HFFc6 (cell line): Measurements from ENCODE around the gene CRYGA. TPM values are rescaled to one million over a fixed set of nuclear protein-coding genes. Genes with fewer than 3 reads are reported as not detected.

Experiments
- DNase-seq: peaks from one replicate; pipeline ENCODE4 v3.0.0-alpha.2; 2018
- H3K27ac Mint-ChIP-seq: 2 replicates; pipeline ENCODE4 v1.8.0; 2020; ENCODE audit warnings: mild to moderate bottlenecking, mixed read lengths
- H3K27me3 Mint-ChIP-seq: 2 replicates; pipeline ENCODE4 v1.8.0; 2021; ENCODE audit warnings: mild to moderate bottlenecking, moderate library complexity, mixed read lengths; ENCODE audit not compliant: insufficient read depth
- H3K36me3 Mint-ChIP-seq: 2 replicates; pipeline ENCODE4 v1.8.0; 2021; ENCODE audit warnings: low read depth, mixed read lengths
- H3K4me1 Mint-ChIP-seq: 2 replicates; pipeline ENCODE4 v1.8.0; 2020; ENCODE audit warnings: low read depth, mixed read lengths
- H3K4me3 Mint-ChIP-seq: 2 replicates; pipeline ENCODE4 v1.8.0; 2020; ENCODE audit warnings: mild to moderate bottlenecking, moderate library complexity, mixed read lengths
- H3K9me3 Mint-ChIP-seq: 2 replicates; pipeline ENCODE4 v1.8.0; 2020; ENCODE audit warnings: mild to moderate bottlenecking, mixed read lengths
- total RNA-seq, 6 experiments: library from RNA; stranded (reverse); fragmentation: NEBNext Ultra II Directional; extraction: Animal tissue kit (Norgen Biotek cat#: 25700); gene quantifications; 2 replicates in 1 of 6; 3 replicates in 5 of 6; pipeline ENCODE4 v1.2.3, GENCODE V29; 2021
- TF ChIP-seq, protein P1 (sequence below): fragments of 200-600 bp; sonication (generic); IDR thresholded peaks from 2 replicates; pipeline ENCODE4 v1.5.0; 2021; ENCODE audit warnings: antibody characterized with exemption, mild to moderate bottlenecking

The CRYGA gene
- total RNA-seq, 6 experiments from 2014 or later: not detected

DNA sequence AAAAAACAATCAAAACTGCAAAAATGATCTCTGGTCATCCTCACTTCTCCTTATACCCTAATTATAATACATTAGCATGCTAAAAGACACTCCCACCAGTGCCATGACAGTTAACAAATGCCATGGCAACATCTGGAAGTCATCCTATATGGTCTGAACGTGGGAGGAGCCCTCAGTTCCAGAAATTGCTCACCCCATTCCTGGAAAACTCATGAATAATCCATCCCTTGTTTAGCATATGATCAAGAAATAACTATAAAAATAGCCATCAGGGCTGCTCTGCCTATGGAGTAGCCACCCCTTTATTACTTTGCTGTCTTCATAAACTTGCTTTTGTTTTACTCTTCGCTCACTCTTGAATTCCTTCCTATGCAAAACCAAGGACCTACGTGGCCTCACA lies 32.1 kb upstream of the CRYGA start:
- TF ChIP-seq, protein P1, sequence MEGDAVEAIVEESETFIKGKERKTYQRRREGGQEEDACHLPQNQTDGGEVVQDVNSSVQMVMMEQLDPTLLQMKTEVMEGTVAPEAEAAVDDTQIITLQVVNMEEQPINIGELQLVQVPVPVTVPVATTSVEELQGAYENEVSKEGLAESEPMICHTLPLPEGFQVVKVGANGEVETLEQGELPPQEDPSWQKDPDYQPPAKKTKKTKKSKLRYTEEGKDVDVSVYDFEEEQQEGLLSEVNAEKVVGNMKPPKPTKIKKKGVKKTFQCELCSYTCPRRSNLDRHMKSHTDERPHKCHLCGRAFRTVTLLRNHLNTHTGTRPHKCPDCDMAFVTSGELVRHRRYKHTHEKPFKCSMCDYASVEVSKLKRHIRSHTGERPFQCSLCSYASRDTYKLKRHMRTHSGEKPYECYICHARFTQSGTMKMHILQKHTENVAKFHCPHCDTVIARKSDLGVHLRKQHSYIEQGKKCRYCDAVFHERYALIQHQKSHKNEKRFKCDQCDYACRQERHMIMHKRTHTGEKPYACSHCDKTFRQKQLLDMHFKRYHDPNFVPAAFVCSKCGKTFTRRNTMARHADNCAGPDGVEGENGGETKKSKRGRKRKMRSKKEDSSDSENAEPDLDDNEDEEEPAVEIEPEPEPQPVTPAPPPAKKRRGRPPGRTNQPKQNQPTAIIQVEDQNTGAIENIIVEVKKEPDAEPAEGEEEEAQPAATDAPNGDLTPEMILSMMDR: no peak
- Mint-ChIP-seq H3K4me1 (peaks cover 26% of the 10 kb centered on the region; the same call in 1 of the 2 replicates), H3K36me3 (no peaks in the 10 kb centered on the region), H3K9me3 (no peaks in the 10 kb centered on the region), H3K27me3 (peaks cover 13% of the 10 kb centered on the region), H3K27ac (no peak overlapping the region), H3K4me3 (peak overlapping the region; percentile 12; the same call in 1 of the 2 replicates)
- DNase-seq: no peak

DNA sequence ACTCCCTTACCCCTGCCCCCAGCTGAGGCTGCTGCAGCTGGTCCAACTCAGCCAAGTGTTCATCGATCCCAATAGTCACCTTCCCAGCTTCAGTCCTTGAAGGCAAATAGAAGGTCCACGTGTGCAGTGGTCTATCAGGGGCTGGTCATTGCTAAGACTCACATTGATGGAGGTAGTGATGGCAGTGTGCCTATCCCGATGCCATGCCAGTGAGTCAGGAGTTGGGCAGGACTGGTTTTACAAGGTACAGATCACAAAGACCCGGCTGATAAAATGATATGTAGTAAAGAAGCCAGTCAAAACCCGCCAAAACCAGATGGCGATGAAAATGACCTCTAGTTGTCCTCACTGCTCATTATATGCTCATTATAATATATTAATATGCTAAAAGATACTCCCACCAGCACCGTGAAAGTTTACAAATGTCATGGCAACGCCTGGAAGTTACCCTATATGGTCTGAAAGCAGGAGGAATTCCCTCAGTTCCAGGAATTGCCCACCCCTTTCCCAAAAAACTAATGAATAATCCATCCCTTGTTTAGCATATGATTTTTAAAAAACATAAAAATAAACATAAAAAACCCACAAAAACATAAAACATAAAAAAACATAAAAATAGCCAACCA lies 29.3 kb upstream of the CRYGA start:
- TF ChIP-seq, protein P1: no peak
- Mint-ChIP-seq H3K9me3 (no peaks in the 10 kb centered on the region), H3K4me3 (peak overlapping the region; percentile 63; the same call in 1 of the 2 replicates), H3K4me1 (peaks cover 26% of the 10 kb centered on the region; the same call in 1 of the 2 replicates), H3K27ac (no peak overlapping the region), H3K36me3 (no peaks in the 10 kb centered on the region), H3K27me3 (peaks cover 3% of the 10 kb centered on the region)
- no peak for DNase-seq

DNA sequence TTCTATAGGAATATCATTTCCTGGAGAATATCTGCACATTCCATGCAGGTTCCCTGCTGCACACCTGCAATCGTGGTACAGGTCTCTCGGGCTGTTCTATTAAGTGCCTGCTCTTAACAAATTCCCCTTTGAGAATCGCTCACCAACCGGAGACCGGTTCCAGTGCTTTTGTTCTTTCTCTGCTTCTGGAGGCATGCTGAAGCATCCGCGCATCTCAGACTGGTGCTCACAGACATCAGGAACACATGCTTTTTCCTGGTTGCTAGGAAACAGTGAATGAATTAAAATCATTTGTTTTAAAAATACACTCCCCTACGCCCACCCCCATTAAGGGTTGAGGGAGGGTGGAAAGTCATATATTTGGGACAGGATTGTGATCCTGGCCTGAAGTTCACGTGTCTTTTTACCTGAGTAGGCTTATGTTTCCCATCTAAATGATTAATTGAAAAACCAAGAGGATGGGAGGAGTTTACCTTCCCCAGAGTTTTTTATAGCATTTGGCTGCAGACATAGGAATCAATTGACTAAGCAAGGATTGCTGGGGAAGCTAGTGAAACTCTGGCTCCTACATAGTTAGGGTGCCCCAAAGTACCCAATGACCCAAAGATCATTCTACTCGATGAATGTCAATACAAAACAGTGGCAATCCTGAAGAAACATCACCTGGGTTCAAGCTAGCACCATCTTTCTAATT lies 26.6 kb upstream of the CRYGA start, which contains the start of gene C2orf80:
C2orf80 (minus strand) TSS at position 221 of the 694 bp plus-strand sequence. CDS start 3,044 bp downstream, outside the sequence.
- Mint-ChIP-seq H3K27ac (no peak within 1 kb of the TSS), H3K4me3 (no peak within 1 kb of the TSS), H3K27me3 (peaks cover 3% of the 10 kb centered on the region), H3K36me3 (no peaks in the 10 kb centered on the region), H3K4me1 (peaks cover 17% of the 10 kb centered on the region; the same call in 1 of the 2 replicates), H3K9me3 (no peaks in the 10 kb centered on the region)
- no peak for DNase-seq
- TF ChIP-seq, protein P1: no peak

DNA sequence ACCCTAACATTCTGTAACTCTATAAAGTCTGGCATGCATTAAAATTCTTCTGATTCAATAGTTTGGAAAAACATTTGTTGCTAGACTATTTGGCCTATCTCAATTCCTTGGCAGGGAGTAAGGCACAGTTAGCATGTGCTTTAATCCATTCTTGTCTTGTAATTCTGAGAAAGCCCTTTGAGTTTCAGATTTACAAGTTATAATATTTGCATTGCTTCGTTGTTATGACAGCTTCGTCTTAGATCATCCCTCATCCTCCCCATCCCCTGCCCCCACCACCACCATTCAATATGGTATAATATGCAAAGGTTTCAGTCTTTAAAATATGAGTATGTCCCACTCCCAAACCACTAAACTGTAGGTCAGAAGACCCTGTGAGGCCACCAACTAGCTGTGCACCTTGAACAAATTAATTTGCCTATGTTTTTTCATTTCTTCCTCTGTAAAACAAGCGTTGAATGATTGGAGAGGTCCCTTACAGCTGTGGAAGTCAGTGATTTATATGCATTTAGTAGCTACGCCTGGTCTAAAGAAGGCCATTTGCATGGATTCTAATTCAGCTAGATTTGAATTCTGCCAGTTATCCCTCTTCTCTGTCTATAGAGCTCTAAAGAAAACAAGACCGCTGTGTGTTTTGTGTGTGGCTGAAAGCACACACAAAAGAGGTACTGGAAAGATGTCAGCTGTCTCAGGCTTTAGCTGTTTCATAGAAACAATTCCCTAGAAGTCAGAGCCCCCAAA lies 25.9 kb upstream of the CRYGA start:
- peaks cover 11% of the 10 kb centered on the region; the same call in 1 of the 2 replicates for H3K4me1 Mint-ChIP-seq
- H3K27ac Mint-ChIP-seq: no peak overlapping the region
- H3K36me3 Mint-ChIP-seq: no peaks in the 10 kb centered on the region
- TF ChIP-seq, protein P1: no peak
- peaks cover 3% of the 10 kb centered on the region for H3K27me3 Mint-ChIP-seq
- no peaks in the 10 kb centered on the region for H3K9me3 Mint-ChIP-seq
- H3K4me3 Mint-ChIP-seq: no peak overlapping the region
- no peak for DNase-seq

DNA sequence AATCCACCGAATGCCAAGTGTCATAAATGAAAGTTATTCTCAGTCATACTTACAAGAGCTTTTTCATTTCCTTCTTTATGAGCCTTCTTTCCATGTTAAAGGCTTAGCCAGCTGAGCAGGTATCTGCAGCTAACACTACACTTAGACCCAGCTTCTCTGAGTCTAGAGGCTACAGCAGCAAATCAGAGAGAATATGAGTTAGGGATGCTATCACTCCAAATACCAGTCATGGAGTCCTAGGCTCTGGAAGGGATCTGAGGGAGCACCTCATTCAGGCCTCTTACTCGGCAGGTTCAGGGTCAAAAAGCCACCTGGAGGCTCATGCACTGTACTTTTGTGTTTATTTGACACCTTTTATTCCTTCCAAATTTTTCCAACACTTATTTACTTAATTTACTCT lies 23.5 kb upstream of the CRYGA start:
- peaks cover 16% of the 10 kb centered on the region for H3K27me3 Mint-ChIP-seq
- H3K4me1 Mint-ChIP-seq: no peaks in the 10 kb centered on the region
- TF ChIP-seq, protein P1: no peak
- no peaks in the 10 kb centered on the region for H3K36me3 Mint-ChIP-seq
- no peak for DNase-seq
- H3K9me3 Mint-ChIP-seq: no peaks in the 10 kb centered on the region
- H3K27ac Mint-ChIP-seq: no peak overlapping the region
- H3K4me3 Mint-ChIP-seq: no peak overlapping the region
